ENCODE results near the gene CMKLR1.

- TF ChIP-seq POLR2A (IDR thresholded peaks at IDR 0.05; ENCODE audit: borderline replicate concordance, extremely low read depth, insufficient read depth, insufficient read length), result no peak
- no peak for TF ChIP-seq EZH2 (IDR thresholded peaks at IDR 0.05)
- no peak for TF ChIP-seq ZFX (IDR thresholded peaks at IDR 0.05)
These were observed 84.4 kb downstream of the CMKLR1 start for GRCh38 chr12:108254517-108255251.
